Osteoblast (primary cell): Measurements from ENCODE around the gene ACVR1. TPM values are rescaled to one million over a fixed set of nuclear protein-coding genes. Genes with fewer than 3 reads are reported as not detected.

ENCODE experiments used
- DNase-seq: peaks from one replicate; pipeline ENCODE4 v3.0.0; 2011; ENCODE audit warnings: low spot score, mixed read lengths; ENCODE audit not compliant: insufficient read length; ENCODE audit errors: missing footprints
- H2AFZ ChIP-seq: 2 replicates; pipeline ENCODE4 v1.6.0; 2011; ENCODE audit warnings: mild to moderate bottlenecking, low read length
- H3K27ac ChIP-seq: 2 replicates; pipeline ENCODE4 v1.5.1; 2011; ENCODE audit warnings: mild to moderate bottlenecking, low read depth, low read length, moderate library complexity
- H3K27me3 ChIP-seq: 2 replicates; pipeline ENCODE4 v1.6.0; 2012; ENCODE audit warnings: mild to moderate bottlenecking, control low read depth, inconsistent platforms, low read length, moderate library complexity; ENCODE audit not compliant: insufficient read depth
- H3K36me3 ChIP-seq: 2 replicates; pipeline ENCODE4 v1.5.1; 2011; ENCODE audit warnings: mild to moderate bottlenecking, low read length, control low read depth, moderate library complexity; ENCODE audit not compliant: insufficient read depth
- H3K4me1 ChIP-seq: 2 replicates; pipeline ENCODE4 v1.5.1; 2011; ENCODE audit warnings: mild to moderate bottlenecking, low read length, control low read depth, moderate library complexity; ENCODE audit not compliant: insufficient read depth
- H3K4me2 ChIP-seq: 2 replicates; pipeline ENCODE4 v1.6.0; 2011; ENCODE audit warnings: mild to moderate bottlenecking, low read length; ENCODE audit not compliant: insufficient read depth
- H3K4me3 ChIP-seq: fragments of 200-600 bp; sonication (generic); 3 replicates; pipeline ENCODE4 v1.5.1; 2012; ENCODE audit warnings: mild to moderate bottlenecking, low read length, inconsistent platforms; ENCODE audit not compliant: insufficient read depth
- H3K79me2 ChIP-seq: 2 replicates; pipeline ENCODE4 v1.6.0; 2012; ENCODE audit warnings: mild to moderate bottlenecking, low read length, control low read depth, inconsistent platforms; ENCODE audit not compliant: insufficient read depth
- H3K9me3 ChIP-seq: 2 replicates; pipeline ENCODE4 v1.5.1; 2011; ENCODE audit warnings: low read depth, low read length, control low read depth
- H4K20me1 ChIP-seq: 2 replicates; pipeline ENCODE4 v1.6.0; 2012; ENCODE audit warnings: mild to moderate bottlenecking, low read length, control low read depth; ENCODE audit not compliant: insufficient read depth
- total RNA-seq: library from RNA; depleted of rRNA; stranded (reverse); fragments of >200 nt; gene quantifications from 2 replicates; pipeline ENCODE4 v1.2.3, GENCODE V29; 2012
- TF ChIP-seq, protein P1 (sequence below): IDR thresholded peaks from 2 replicates; pipeline ENCODE4 v1.5.1; 2011; ENCODE audit warnings: mild to moderate bottlenecking, low read depth, low read length, moderate library complexity; ENCODE audit errors: extremely low read depth

The ACVR1 gene
- total RNA-seq, 1 donor = 52.5 TPM

DNA sequence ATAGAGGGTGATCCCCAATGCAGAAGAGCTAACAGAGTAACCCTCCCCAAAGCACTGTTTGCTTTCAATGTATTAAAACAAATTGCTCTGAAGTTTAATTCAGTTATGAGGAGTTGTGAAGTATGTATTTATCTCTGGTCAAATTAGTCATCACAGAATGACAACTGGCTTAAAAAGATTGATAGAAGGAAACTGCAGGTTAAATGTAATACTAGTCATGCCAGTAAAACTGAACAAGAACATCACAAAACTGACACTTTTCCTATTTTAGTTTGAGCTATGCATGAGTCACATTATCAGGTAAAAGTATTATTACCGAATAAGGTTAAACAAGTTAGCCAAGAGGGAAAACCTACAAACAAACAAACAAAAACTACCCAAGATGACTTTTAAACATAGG is 148.4 kb downstream of the ACVR1 start:
- Histone ChIP-seq H3K4me3 (no peak overlapping the region), H3K4me1 (no peaks in the 10 kb centered on the region), H4K20me1 (no peaks in the 10 kb centered on the region), H3K4me2 (no peak overlapping the region), H3K36me3 (peaks cover 2% of the 10 kb centered on the region), H3K79me2 (no peaks in the 10 kb centered on the region), H3K27ac (no peak overlapping the region), H3K9me3 (peaks cover 5% of the 10 kb centered on the region), H3K27me3 (no peaks in the 10 kb centered on the region), H2AFZ (no peak overlapping the region)
- DNase-seq = no peak
- TF ChIP-seq, protein P1, sequence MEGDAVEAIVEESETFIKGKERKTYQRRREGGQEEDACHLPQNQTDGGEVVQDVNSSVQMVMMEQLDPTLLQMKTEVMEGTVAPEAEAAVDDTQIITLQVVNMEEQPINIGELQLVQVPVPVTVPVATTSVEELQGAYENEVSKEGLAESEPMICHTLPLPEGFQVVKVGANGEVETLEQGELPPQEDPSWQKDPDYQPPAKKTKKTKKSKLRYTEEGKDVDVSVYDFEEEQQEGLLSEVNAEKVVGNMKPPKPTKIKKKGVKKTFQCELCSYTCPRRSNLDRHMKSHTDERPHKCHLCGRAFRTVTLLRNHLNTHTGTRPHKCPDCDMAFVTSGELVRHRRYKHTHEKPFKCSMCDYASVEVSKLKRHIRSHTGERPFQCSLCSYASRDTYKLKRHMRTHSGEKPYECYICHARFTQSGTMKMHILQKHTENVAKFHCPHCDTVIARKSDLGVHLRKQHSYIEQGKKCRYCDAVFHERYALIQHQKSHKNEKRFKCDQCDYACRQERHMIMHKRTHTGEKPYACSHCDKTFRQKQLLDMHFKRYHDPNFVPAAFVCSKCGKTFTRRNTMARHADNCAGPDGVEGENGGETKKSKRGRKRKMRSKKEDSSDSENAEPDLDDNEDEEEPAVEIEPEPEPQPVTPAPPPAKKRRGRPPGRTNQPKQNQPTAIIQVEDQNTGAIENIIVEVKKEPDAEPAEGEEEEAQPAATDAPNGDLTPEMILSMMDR = no peak

DNA sequence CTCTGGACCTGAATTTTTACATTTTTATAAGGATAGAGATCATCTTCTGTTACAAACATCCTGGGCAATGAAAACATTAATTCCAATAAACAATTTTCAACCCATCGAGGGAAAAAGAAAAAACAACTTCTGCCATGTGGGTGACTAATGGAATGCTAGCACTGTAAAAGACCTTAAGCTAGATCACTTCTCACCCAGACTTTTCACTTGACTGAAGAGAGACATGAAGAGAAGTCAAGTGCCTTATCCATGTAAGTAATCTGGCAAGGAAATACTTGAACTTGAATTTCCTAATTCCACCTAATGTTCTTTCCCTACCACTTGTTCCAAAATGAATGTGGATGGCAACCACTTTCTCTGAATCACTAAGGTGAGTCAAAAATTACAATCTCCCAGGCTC is 149.2 kb downstream of the ACVR1 start:
- Histone ChIP-seq H3K27ac (no peak overlapping the region), H3K4me1 (no peaks in the 10 kb centered on the region), H3K27me3 (no peaks in the 10 kb centered on the region), H3K4me3 (no peak overlapping the region), H4K20me1 (no peaks in the 10 kb centered on the region), H3K36me3 (no peaks in the 10 kb centered on the region), H3K9me3 (peaks cover 7% of the 10 kb centered on the region), H3K79me2 (no peaks in the 10 kb centered on the region), H3K4me2 (no peak overlapping the region), H2AFZ (no peak overlapping the region)
- peak; percentile 26 for DNase-seq
- TF ChIP-seq, protein P1 = no peak

DNA sequence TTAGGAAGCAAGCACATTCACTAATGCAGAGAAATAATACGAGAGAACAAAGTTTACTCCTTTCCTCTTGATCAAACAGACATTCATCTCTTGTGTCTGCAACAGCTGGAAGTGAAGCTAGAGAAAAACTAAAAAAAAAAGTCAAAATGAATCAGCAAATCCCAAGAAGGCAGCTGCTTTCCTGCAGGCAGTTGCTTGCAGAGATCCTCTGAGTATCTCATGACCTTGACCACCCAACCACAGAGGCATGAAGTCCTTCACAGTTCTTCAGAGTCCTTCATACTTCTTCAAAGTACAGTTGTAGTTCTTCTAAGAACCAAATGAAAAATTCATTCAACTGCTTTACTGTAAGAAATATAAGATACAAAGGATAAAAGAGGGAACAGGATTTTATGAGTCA is 150.3 kb downstream of the ACVR1 start:
- H3K4me2 ChIP-seq = no peak overlapping the region

DNA sequence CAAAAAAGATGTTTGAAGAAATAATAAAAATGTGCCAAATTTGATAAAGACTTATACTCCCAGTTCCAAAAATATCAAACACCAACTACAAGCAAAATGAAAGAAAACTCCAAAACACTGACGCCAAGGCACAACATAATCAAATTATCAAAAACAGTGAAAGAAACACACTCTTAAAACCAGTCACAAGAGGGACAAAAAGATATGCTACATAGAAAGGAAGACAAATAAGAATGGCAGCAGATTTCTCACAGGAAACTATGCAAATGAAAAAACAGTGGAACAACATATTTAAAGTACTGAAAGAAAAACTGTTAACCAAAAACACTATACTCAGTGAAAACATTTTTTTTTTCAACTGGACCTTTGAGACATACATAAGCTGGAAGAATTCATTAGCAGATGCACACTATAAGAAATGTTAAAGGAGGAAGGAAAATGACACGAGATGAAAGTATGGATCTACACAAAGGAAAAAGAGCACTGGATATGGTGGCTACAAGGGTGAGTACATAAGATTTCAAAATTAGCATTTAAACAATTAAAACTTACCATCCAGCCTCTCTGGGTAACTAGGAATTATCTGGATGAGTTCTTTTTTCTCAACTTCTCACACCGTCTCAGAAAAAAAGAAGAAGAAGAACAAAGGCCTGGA is 153.4 kb downstream of the ACVR1 start:
- DNase-seq = no peak

More for the DNA sequence above, 150.3 kb downstream of the ACVR1 start:
- no peak overlapping the region for H3K27ac ChIP-seq
- H2AFZ ChIP-seq = no peak overlapping the region
- no peaks in the 10 kb centered on the region for H3K79me2 ChIP-seq
- H3K9me3 ChIP-seq = peaks cover 7% of the 10 kb centered on the region
- no peaks in the 10 kb centered on the region for H4K20me1 ChIP-seq
- H3K4me3 ChIP-seq = no peak overlapping the region
- H3K27me3 ChIP-seq = no peaks in the 10 kb centered on the region
- no peaks in the 10 kb centered on the region for H3K4me1 ChIP-seq
- DNase-seq = peak; percentile 48
- TF ChIP-seq, protein P1 = no peak
- no peaks in the 10 kb centered on the region for H3K36me3 ChIP-seq

More for the DNA sequence above, 153.4 kb downstream of the ACVR1 start:
- Histone ChIP-seq H3K27me3 (no peaks in the 10 kb centered on the region), H3K79me2 (no peaks in the 10 kb centered on the region), H3K9me3 (peaks cover 7% of the 10 kb centered on the region), H2AFZ (no peak overlapping the region), H3K36me3 (no peaks in the 10 kb centered on the region), H3K4me3 (no peak overlapping the region), H3K4me2 (no peak overlapping the region), H3K4me1 (no peaks in the 10 kb centered on the region), H3K27ac (no peak overlapping the region), H4K20me1 (no peaks in the 10 kb centered on the region)
- TF ChIP-seq, protein P1 = no peak
